MG63 (cell line): ENCODE measurements around the gene PYGB. TPM values are rescaled to one million over a fixed set of nuclear protein-coding genes. Genes with fewer than 3 reads are reported as not detected.
"Not testable (repeated sequence)": the region's sequence is repeated elsewhere in the genome, so short reads cannot be mapped to it uniquely, and the experiment has no call there.

ENCODE experiments used
- DNase-seq: peaks from one replicate; pipeline ENCODE4 v3.0.0-alpha.2; 2020
- H3K27me3 ChIP-seq: fragments of 250-450 bp; sonication (Bioruptor Pico); 2 replicates; pipeline ENCODE4 v1.5.1; 2020; ENCODE audit warnings: mild to moderate bottlenecking, moderate library complexity
- H3K36me3 ChIP-seq: fragments of 250-450 bp; sonication (Bioruptor Pico); 2 replicates; pipeline ENCODE4 v1.5.1; 2020; ENCODE audit warnings: mild to moderate bottlenecking, moderate library complexity
- H3K4me3 ChIP-seq: fragments of 250-450 bp; sonication (Bioruptor Pico); 2 replicates; pipeline ENCODE4 v1.5.1; 2020; ENCODE audit warnings: mild to moderate bottlenecking, moderate library complexity
- H3K9me3 ChIP-seq: fragments of 250-450 bp; sonication (Bioruptor Pico); 2 replicates; pipeline ENCODE4 v1.5.1; 2020; ENCODE audit warnings: mild to moderate bottlenecking, moderate library complexity
- total RNA-seq: library from RNA; depleted of rRNA; stranded (reverse); fragments of >200 nt; shearing (Covaris generic); gene quantifications from 2 replicates; pipeline ENCODE4 v1.2.3, GENCODE V29; 2014; ENCODE audit warnings: low replicate concordance

Gene PYGB
- total RNA-seq, 1 experiment from 2014 or later = 67.8 TPM

- DNase-seq = no peak
- no peaks in the 10 kb centered on the region for H3K27me3 ChIP-seq
- no peaks in the 10 kb centered on the region; the same call in 1 of the 2 replicates for H3K36me3 ChIP-seq
- H3K9me3 ChIP-seq = no peaks in the 10 kb centered on the region
- H3K4me3 ChIP-seq = no peak overlapping the region
Observed at GRCh38 chr20:25317351-25318075, 69.6 kb downstream of the PYGB start.

GRCh38 chr20:25318471-25319240 is 70.8 kb downstream of the PYGB start:
- DNase-seq = no peak
- Histone ChIP-seq H3K36me3 (no peaks in the 10 kb centered on the region; the same call in 1 of the 2 replicates), H3K27me3 (no peaks in the 10 kb centered on the region), H3K4me3 (no peak overlapping the region), H3K9me3 (no peaks in the 10 kb centered on the region)

GRCh38 chr20:25319241-25320034 is 71.6 kb downstream of the PYGB start:
- Histone ChIP-seq H3K4me3 (no peak overlapping the region), H3K27me3 (no peaks in the 10 kb centered on the region), H3K9me3 (no peaks in the 10 kb centered on the region), H3K36me3 (no peaks in the 10 kb centered on the region; the same call in 1 of the 2 replicates)
- DNase-seq = no peak

- H3K36me3 ChIP-seq = no peaks in the 10 kb centered on the region; the same call in 1 of the 2 replicates
- H3K9me3 ChIP-seq = no peaks in the 10 kb centered on the region
- no peaks in the 10 kb centered on the region for H3K27me3 ChIP-seq
- no peak overlapping the region for H3K4me3 ChIP-seq
- no peak for DNase-seq
Observed at GRCh38 chr20:25320035-25320800, 72.3 kb downstream of the PYGB start.

- no peaks in the 10 kb centered on the region; the same call in 1 of the 2 replicates for H3K36me3 ChIP-seq
- no peak overlapping the region for H3K4me3 ChIP-seq
- no peaks in the 10 kb centered on the region for H3K27me3 ChIP-seq
- no peak for DNase-seq
- H3K9me3 ChIP-seq = no peaks in the 10 kb centered on the region
Observed at GRCh38 chr20:25321262-25321831, 73.5 kb downstream of the PYGB start.

GRCh38 chr20:25321991-25322390 is 74.1 kb downstream of the PYGB start:
- Histone ChIP-seq H3K27me3 (no peaks in the 10 kb centered on the region), H3K4me3 (no peak overlapping the region), H3K36me3 (no peaks in the 10 kb centered on the region; the same call in 1 of the 2 replicates), H3K9me3 (no peaks in the 10 kb centered on the region)
- no peak for DNase-seq

GRCh38 chr20:25323496-25324246 is 75.8 kb downstream of the PYGB start:
- Histone ChIP-seq H3K27me3 (no peaks in the 10 kb centered on the region), H3K4me3 (no peak overlapping the region), H3K36me3 (no peaks in the 10 kb centered on the region; the same call in 1 of the 2 replicates), H3K9me3 (no peaks in the 10 kb centered on the region)
- DNase-seq = no peak

- Histone ChIP-seq H3K27me3 (no peaks in the 10 kb centered on the region), H3K36me3 (no peaks in the 10 kb centered on the region; the same call in 1 of the 2 replicates), H3K4me3 (no peak overlapping the region), H3K9me3 (no peaks in the 10 kb centered on the region)
- DNase-seq = no peak
Observed at GRCh38 chr20:25324412-25324811, 76.5 kb downstream of the PYGB start.

- Histone ChIP-seq H3K36me3 (no peaks in the 10 kb centered on the region; the same call in 1 of the 2 replicates), H3K9me3 (no peaks in the 10 kb centered on the region), H3K27me3 (no peaks in the 10 kb centered on the region), H3K4me3 (no peak overlapping the region)
- DNase-seq = no peak
Observed at GRCh38 chr20:25325073-25325472, 77.2 kb downstream of the PYGB start.

GRCh38 chr20:25325997-25326396 is 78.1 kb downstream of the PYGB start:
- no peaks in the 10 kb centered on the region; the same call in 1 of the 2 replicates for H3K36me3 ChIP-seq
- no peaks in the 10 kb centered on the region for H3K9me3 ChIP-seq
- no peak for DNase-seq
- no peak overlapping the region for H3K4me3 ChIP-seq
- H3K27me3 ChIP-seq = no peaks in the 10 kb centered on the region

GRCh38 chr20:25327521-25328235 is 79.8 kb downstream of the PYGB start:
- Histone ChIP-seq H3K27me3 (no peaks in the 10 kb centered on the region), H3K36me3 (no peaks in the 10 kb centered on the region), H3K9me3 (no peaks in the 10 kb centered on the region), H3K4me3 (no peak overlapping the region)
- peak; percentile 45 for DNase-seq

GRCh38 chr20:25328954-25329498 is 81.1 kb downstream of the PYGB start:
- Histone ChIP-seq H3K4me3 (no peak overlapping the region), H3K9me3 (no peaks in the 10 kb centered on the region), H3K27me3 (no peaks in the 10 kb centered on the region), H3K36me3 (no peaks in the 10 kb centered on the region)
- no peak for DNase-seq

- not testable (repeated sequence) for H3K9me3 ChIP-seq, H3K4me3 ChIP-seq, H3K27me3 ChIP-seq, DNase-seq, H3K36me3 ChIP-seq
Observed at GRCh38 chr20:25334972-25335371, 87.1 kb downstream of the PYGB start.

- no peak for DNase-seq
- Histone ChIP-seq H3K9me3 (no peaks in the 10 kb centered on the region), H3K36me3 (no peaks in the 10 kb centered on the region), H3K4me3 (no peak overlapping the region), H3K27me3 (no peaks in the 10 kb centered on the region)
Observed at GRCh38 chr20:25336561-25337422, 88.9 kb downstream of the PYGB start.
